HepG2 (cell line): ENCODE data around the gene EBP. TPM values are rescaled to one million over a fixed set of nuclear protein-coding genes. Genes with fewer than 3 reads are reported as not detected.
A peak's percentile ranks its signal among the peaks of the same experiment; 100 is the strongest.

ENCODE experiments used
- ATAC-seq: fragments of 200-7000 bp; cut with Tn5 transposase; 3 replicates; pipeline ENCODE4 v1.9.1; 2020; ENCODE audit warnings: mild to moderate bottlenecking, moderate library complexity
- BruUV-seq: library from RNA; stranded (reverse); fragments of 400-500 nt; replicated peaks from 2 replicates; lab custom pipeline; 2021; lab: Mats Ljungman, UMichigan
- CTCF ChIA-PET: fragments of 300-600 bp; formaldehyde crosslinking; extraction: SDS; loops from one replicate; lab custom pipeline; 2021; ENCODE audit warnings: low total read pairs, inconsistent platforms, low intra/inter-chr PET ratio; lab: Yijun Ruan, JAX
- POLR2A ChIA-PET: fragments of 350-600 bp; sonication (Branson Sonifier 250); formaldehyde crosslinking; loops from one replicate; lab custom pipeline; 2020; ENCODE audit warnings: antibody characterized with exemption, inconsistent platforms; lab: Yijun Ruan, JAX
- DNase-seq: peaks from one replicate; pipeline ENCODE4 v3.0.0-alpha.2; 2015; ENCODE audit warnings: low spot score
- FAIRE-seq: peaks from 3 replicates; lab custom pipeline; 2011; peaks lifted over from hg19 to GRCh38; lab: Jason Lieb, UNC
- H2AFZ ChIP-seq: one replicate; pipeline ENCODE4 v1.6.1; 2011; ENCODE audit warnings: low read length, inconsistent platforms
- H3K27ac ChIP-seq: fragments of 300-600 bp; 3 replicates; pipeline ENCODE4 v1.8.0; 2011; ENCODE audit warnings: mixed run types, mild to moderate bottlenecking, mixed read lengths, low read length, inconsistent platforms; ENCODE audit not compliant: insufficient read depth; ENCODE audit errors: extremely low read length
- H3K27me3 ChIP-seq, 2 experiments: fragments of 200-600 bp in 1 of 2; 2 replicates in 1 of 2; 3 replicates in 1 of 2; pipeline versions ENCODE4 v1.6.0 to v1.8.0; 2011; ENCODE audit warnings: low read length in 2 of 2, mild to moderate bottlenecking in 2 of 2, moderate library complexity in 2 of 2, inconsistent platforms in 1 of 2; ENCODE audit not compliant: insufficient read depth in 2 of 2, control insufficient read depth in 1 of 2
- H3K36me3 ChIP-seq, 2 experiments: fragments of 200-600 bp in 1 of 2; replicated peaks in 1 of 2; 2 replicates in 1 of 2; 3 replicates in 1 of 2; pipeline versions ENCODE4 v1.5.1 to v1.8.0; 2011; ENCODE audit warnings: low read length in 2 of 2, inconsistent platforms in 1 of 2; ENCODE audit not compliant: insufficient read depth in 2 of 2, control insufficient read depth in 1 of 2
- H3K4me1 ChIP-seq: 2 replicates; pipeline ENCODE4 v1.5.1; 2012; ENCODE audit warnings: low read length, inconsistent platforms; ENCODE audit not compliant: insufficient read depth
- H3K4me2 ChIP-seq: 2 replicates; pipeline ENCODE4 v1.6.0; 2011; ENCODE audit warnings: low read depth, low read length, inconsistent platforms
- H3K4me3 ChIP-seq, 3 experiments: fragments of 200-600 bp in 1 of 3; sonication (generic), shearing (Covaris generic) in 1 of 3; replicated peaks in 1 of 3; 2 replicates each; pipeline ENCODE4 v1.5.1; 2011 to 2016; ENCODE audit warnings: low read length in 3 of 3, inconsistent platforms in 2 of 3, low read depth in 2 of 3, mild to moderate bottlenecking in 2 of 3, control low read depth in 1 of 3, mixed read lengths in 1 of 3; ENCODE audit not compliant: insufficient read depth in 1 of 3
- H3K79me2 ChIP-seq: one replicate; pipeline ENCODE4 v1.6.1; 2011; ENCODE audit warnings: low read length, inconsistent platforms; ENCODE audit not compliant: insufficient read depth
- H3K9ac ChIP-seq: 2 replicates; pipeline ENCODE4 v1.6.0; 2011; ENCODE audit warnings: mild to moderate bottlenecking, low read depth, low read length, inconsistent platforms; ENCODE audit not compliant: insufficient read depth
- H3K9me3 ChIP-seq: 2 replicates; pipeline ENCODE4 v1.5.1; 2012; ENCODE audit warnings: mild to moderate bottlenecking, low read length
- H4K20me1 ChIP-seq: 2 replicates; pipeline ENCODE4 v1.6.0; 2011; ENCODE audit warnings: inconsistent platforms, mild to moderate bottlenecking, low read length, moderate library complexity; ENCODE audit not compliant: insufficient read depth
- MAZ ChIP-seq, 2 experiments: sonication (generic) in 1 of 2; formaldehyde crosslinking in 1 of 2; IDR thresholded peaks; 2 replicates each; pipeline versions ENCODE4 v1.5.0 to v1.6.1; 2012 to 2020; ENCODE audit warnings: low read depth in 2 of 2, mild to moderate bottlenecking in 2 of 2, borderline replicate concordance in 1 of 2, improper control_type of control experiment in 1 of 2, low read length in 1 of 2, missing genetic modification reagents in 1 of 2, moderate library complexity in 1 of 2
- MXD4 ChIP-seq: IDR thresholded peaks from 2 replicates; pipeline ENCODE4 v1.6.1; 2016; ENCODE audit warnings: mild to moderate bottlenecking, missing biosample characterization, missing genetic modification reagents
- MXI1 ChIP-seq: IDR thresholded peaks from 3 replicates; pipeline ENCODE4 v1.6.1; 2012; ENCODE audit warnings: low read depth, low read length, inconsistent platforms, borderline replicate concordance
- TSC22D2 ChIP-seq: sonication (generic); formaldehyde crosslinking; IDR thresholded peaks from 2 replicates; pipeline ENCODE4 v1.5.1; 2020; ENCODE audit warnings: missing genetic modification reagents, mild to moderate bottlenecking, borderline replicate concordance
- YEATS4 ChIP-seq: sonication (generic); formaldehyde crosslinking; IDR thresholded peaks from 2 replicates; pipeline ENCODE4 v1.4.0; 2020; ENCODE audit warnings: missing genetic modification reagents, borderline replicate concordance
- ZNF605 ChIP-seq: sonication (generic); formaldehyde crosslinking; IDR thresholded peaks from 2 replicates; pipeline ENCODE4 v1.8.0; 2022; ENCODE audit warnings: mild to moderate bottlenecking, missing genetic modification reagents
- ZSCAN9 ChIP-seq: IDR thresholded peaks from 2 replicates; pipeline ENCODE4 v1.6.1; 2016; ENCODE audit warnings: borderline replicate concordance
- WGBS: methylation state at CpG from one replicate; pipeline ENCODE4 v1.1.6; 2017; ENCODE audit warnings: low lambda C conversion rate; 5-methylcytosine and 5-hydroxymethylcytosine counted together
- in situ Hi-C: cut with HindIII; loops from 2 replicates; pipeline ENCODE4 v1.10.0; 2017; ENCODE audit warnings: low pct_unique_long_range_greater_than_20kb; ENCODE audit not compliant: extremely low pct_ligation_motif_present
- intact Hi-C: fragments of 100-400 bp; cut with micrococcal nuclease; formaldehyde crosslinking; loops from one replicate; pipeline ENCODE4 v1.10.0; 2022; ENCODE audit not compliant: unreplicated experiment
- polyA plus RNA-seq, 8 experiments: library from polyadenylated mRNA; depleted of rRNA in 3 of 8; stranded (reverse) in 7 of 8; unstranded in 1 of 8; fragments of >200 nt; fragmentation: Illumina TruSeq in 4 of 8; extraction: Trizol in 4 of 8; gene quantifications; 2 replicates each; pipeline versions ENCODE4 v1.2.1 to v1.2.3, GENCODE V29; 2011 to 2016; ENCODE audit warnings: low read depth in 4 of 8, missing spikeins in 1 of 8, mixed read lengths in 1 of 8; ENCODE audit not compliant: insufficient read depth in 1 of 8
- total RNA-seq, 5 experiments: library from RNA; depleted of rRNA; stranded (reverse); fragments of >200 nt; fragmentation: Illumina TruSeq; extraction: Trizol; gene quantifications; 2 replicates each; pipeline ENCODE4 v1.2.3, GENCODE V29; 2016; ENCODE audit warnings: low read depth in 1 of 5
- TF ChIP-seq, protein P1 (sequence below): sonication (generic); formaldehyde crosslinking; IDR thresholded peaks from 2 replicates; pipeline ENCODE4 v1.4.0; 2020; ENCODE audit warnings: missing genetic modification reagents
- TF ChIP-seq, protein P2 (sequence below): sonication (generic); formaldehyde crosslinking; IDR thresholded peaks from 2 replicates; pipeline ENCODE4 v1.5.0; 2020; ENCODE audit warnings: missing genetic modification reagents, mild to moderate bottlenecking, borderline replicate concordance
- TF ChIP-seq, protein P3 (sequence below): sonication (generic); formaldehyde crosslinking; IDR thresholded peaks from 2 replicates; pipeline ENCODE4 v1.5.1; 2020; ENCODE audit warnings: mild to moderate bottlenecking, missing genetic modification reagents, moderate library complexity
- TF ChIP-seq, protein P4 (sequence below): sonication (generic); formaldehyde crosslinking; IDR thresholded peaks from 2 replicates; pipeline ENCODE4 v1.5.0; 2020; ENCODE audit warnings: mild to moderate bottlenecking, missing genetic modification reagents, moderate library complexity
- TF ChIP-seq, protein P5 (sequence below): IDR thresholded peaks from 2 replicates; pipeline ENCODE4 v1.6.1; 2018; ENCODE audit warnings: missing genetic modification reagents

Gene EBP
- total and polyA plus RNA-seq, 2 of the 13 experiments (the other 11 are each of a cell fraction or from before 2014, with no cell fraction given), result 106 to 260 TPM

DNA sequence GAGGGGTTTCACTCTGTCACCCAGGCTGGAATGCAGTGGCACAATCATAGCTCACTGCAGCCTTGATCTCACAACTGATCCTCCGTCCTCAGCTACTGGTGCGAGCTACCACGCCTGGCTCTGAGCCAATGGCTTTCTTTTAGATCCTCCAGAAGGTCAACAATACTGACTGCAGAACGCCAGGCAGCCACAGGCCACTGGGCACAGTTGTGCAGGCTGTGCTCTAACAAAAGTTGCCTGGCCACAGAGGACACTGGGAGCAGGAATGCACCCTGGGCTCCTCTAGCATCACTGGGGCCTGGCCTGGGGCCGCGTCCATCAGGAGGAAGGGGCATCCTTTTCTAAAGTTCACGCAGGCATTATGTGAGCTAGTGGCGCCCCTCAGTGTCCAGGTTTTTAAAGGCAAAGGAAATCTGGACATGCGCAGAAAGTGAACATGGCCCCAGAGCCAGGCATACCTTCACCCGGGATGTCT is 27.7 kb upstream of the EBP start:
- H3K79me2 ChIP-seq, result no peaks in the 10 kb centered on the region
- ATAC-seq (peak; percentile 79), FAIRE-seq (peak; percentile 87), DNase-seq (peak; percentile 55)
- no peaks in the 10 kb centered on the region for H4K20me1 ChIP-seq
- H3K4me1 ChIP-seq, result peaks cover 26% of the 10 kb centered on the region
- CTCF ChIA-PET, result interaction anchor here (0.8 to 1.3 kb wide), 2 partner anchors 20 to 411 kb away, joined by 3 to 4 read pairs; no protein-coding TSS in a partner anchor
- H3K4me2 ChIP-seq, result peak overlapping the region; percentile 60
- in situ Hi-C loops, result loop anchor here (5.0 kb wide), 1 partner anchor 412 kb away; no protein-coding TSS in a partner anchor
- H3K36me3 ChIP-seq, result no peaks in the 10 kb centered on the region
- no peak overlapping the region for H2AFZ ChIP-seq
- intact Hi-C loops, result loop anchor here (10.0 kb wide), 1 partner anchor 409 kb away; no protein-coding TSS in a partner anchor
- H3K27me3 ChIP-seq, result no peaks in the 10 kb centered on the region; a peak in 1 of 5 replicates
- H3K9ac ChIP-seq, result no peak overlapping the region
- no peak overlapping the region for H3K4me3 ChIP-seq
- WGBS, result 4% methylated on average over 4 of the region's 10 CpGs
- no peaks in the 10 kb centered on the region for H3K9me3 ChIP-seq
- no TSS peak for BruUV-seq
- no peak overlapping the region for H3K27ac ChIP-seq
- POLR2A ChIA-PET, result interaction anchor here (1.0 to 2.9 kb wide), 3 partner anchors 24 to 411 kb away, joined by 3 to 16 read pairs (median 4); partner anchors contain the start of gene SLC38A5
- TF ChIP-seq, protein P1, sequence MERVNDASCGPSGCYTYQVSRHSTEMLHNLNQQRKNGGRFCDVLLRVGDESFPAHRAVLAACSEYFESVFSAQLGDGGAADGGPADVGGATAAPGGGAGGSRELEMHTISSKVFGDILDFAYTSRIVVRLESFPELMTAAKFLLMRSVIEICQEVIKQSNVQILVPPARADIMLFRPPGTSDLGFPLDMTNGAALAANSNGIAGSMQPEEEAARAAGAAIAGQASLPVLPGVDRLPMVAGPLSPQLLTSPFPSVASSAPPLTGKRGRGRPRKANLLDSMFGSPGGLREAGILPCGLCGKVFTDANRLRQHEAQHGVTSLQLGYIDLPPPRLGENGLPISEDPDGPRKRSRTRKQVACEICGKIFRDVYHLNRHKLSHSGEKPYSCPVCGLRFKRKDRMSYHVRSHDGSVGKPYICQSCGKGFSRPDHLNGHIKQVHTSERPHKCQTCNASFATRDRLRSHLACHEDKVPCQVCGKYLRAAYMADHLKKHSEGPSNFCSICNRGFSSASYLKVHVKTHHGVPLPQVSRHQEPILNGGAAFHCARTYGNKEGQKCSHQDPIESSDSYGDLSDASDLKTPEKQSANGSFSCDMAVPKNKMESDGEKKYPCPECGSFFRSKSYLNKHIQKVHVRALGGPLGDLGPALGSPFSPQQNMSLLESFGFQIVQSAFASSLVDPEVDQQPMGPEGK (CRISPR knock-in tag), result 0 out of 2 replicates have a peak, but pooled peaks have one; percentile 12
- TF ChIP-seq, protein P2, sequence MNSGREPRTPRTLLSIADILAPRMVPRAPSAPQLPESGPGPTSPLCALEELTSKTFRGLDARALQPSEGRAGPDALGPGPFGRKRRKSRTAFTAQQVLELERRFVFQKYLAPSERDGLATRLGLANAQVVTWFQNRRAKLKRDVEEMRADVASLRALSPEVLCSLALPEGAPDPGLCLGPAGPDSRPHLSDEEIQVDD (CRISPR knock-in tag), result no peak
- no peak for TF ChIP-seq MXD4 (CRISPR knock-in tag)
- TF ChIP-seq MXI1, result no peak
- no peak for TF ChIP-seq MAZ (IDR thresholded peaks at IDR 0.05; ENCODE audit: borderline replicate concordance, low read depth, low read length)
- TF ChIP-seq MAZ (CRISPR knock-in tag; IDR thresholded peaks at IDR 0.05; ENCODE audit: low read depth), result no peak
- no peak for TF ChIP-seq TSC22D2 (CRISPR knock-in tag)
- TF ChIP-seq, protein P3, sequence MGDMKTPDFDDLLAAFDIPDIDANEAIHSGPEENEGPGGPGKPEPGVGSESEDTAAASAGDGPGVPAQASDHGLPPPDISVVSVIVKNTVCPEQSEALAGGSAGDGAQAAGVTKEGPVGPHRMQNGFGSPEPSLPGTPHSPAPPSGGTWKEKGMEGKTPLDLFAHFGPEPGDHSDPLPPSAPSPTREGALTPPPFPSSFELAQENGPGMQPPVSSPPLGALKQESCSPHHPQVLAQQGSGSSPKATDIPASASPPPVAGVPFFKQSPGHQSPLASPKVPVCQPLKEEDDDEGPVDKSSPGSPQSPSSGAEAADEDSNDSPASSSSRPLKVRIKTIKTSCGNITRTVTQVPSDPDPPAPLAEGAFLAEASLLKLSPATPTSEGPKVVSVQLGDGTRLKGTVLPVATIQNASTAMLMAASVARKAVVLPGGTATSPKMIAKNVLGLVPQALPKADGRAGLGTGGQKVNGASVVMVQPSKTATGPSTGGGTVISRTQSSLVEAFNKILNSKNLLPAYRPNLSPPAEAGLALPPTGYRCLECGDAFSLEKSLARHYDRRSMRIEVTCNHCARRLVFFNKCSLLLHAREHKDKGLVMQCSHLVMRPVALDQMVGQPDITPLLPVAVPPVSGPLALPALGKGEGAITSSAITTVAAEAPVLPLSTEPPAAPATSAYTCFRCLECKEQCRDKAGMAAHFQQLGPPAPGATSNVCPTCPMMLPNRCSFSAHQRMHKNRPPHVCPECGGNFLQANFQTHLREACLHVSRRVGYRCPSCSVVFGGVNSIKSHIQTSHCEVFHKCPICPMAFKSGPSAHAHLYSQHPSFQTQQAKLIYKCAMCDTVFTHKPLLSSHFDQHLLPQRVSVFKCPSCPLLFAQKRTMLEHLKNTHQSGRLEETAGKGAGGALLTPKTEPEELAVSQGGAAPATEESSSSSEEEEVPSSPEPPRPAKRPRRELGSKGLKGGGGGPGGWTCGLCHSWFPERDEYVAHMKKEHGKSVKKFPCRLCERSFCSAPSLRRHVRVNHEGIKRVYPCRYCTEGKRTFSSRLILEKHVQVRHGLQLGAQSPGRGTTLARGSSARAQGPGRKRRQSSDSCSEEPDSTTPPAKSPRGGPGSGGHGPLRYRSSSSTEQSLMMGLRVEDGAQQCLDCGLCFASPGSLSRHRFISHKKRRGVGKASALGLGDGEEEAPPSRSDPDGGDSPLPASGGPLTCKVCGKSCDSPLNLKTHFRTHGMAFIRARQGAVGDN (CRISPR knock-in tag), result peak; percentile 31
- TF ChIP-seq ZSCAN9 (CRISPR knock-in tag), result no peak
- TF ChIP-seq YEATS4 (CRISPR knock-in tag), result no peak
- TF ChIP-seq, protein P4, sequence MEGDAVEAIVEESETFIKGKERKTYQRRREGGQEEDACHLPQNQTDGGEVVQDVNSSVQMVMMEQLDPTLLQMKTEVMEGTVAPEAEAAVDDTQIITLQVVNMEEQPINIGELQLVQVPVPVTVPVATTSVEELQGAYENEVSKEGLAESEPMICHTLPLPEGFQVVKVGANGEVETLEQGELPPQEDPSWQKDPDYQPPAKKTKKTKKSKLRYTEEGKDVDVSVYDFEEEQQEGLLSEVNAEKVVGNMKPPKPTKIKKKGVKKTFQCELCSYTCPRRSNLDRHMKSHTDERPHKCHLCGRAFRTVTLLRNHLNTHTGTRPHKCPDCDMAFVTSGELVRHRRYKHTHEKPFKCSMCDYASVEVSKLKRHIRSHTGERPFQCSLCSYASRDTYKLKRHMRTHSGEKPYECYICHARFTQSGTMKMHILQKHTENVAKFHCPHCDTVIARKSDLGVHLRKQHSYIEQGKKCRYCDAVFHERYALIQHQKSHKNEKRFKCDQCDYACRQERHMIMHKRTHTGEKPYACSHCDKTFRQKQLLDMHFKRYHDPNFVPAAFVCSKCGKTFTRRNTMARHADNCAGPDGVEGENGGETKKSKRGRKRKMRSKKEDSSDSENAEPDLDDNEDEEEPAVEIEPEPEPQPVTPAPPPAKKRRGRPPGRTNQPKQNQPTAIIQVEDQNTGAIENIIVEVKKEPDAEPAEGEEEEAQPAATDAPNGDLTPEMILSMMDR (CRISPR knock-in tag), result peak; percentile 83
- TF ChIP-seq, protein P5, sequence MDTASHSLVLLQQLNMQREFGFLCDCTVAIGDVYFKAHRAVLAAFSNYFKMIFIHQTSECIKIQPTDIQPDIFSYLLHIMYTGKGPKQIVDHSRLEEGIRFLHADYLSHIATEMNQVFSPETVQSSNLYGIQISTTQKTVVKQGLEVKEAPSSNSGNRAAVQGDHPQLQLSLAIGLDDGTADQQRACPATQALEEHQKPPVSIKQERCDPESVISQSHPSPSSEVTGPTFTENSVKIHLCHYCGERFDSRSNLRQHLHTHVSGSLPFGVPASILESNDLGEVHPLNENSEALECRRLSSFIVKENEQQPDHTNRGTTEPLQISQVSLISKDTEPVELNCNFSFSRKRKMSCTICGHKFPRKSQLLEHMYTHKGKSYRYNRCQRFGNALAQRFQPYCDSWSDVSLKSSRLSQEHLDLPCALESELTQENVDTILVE (CRISPR knock-in tag), result no peak
- TF ChIP-seq ZNF605 (CRISPR knock-in tag), result no peak
